ENCODE results near the gene EIF4E.
"Not testable (repeated sequence)": the region's sequence is repeated elsewhere in the genome, so short reads cannot be mapped to it uniquely, and the experiment has no call there.

The EIF4E gene

DNA sequence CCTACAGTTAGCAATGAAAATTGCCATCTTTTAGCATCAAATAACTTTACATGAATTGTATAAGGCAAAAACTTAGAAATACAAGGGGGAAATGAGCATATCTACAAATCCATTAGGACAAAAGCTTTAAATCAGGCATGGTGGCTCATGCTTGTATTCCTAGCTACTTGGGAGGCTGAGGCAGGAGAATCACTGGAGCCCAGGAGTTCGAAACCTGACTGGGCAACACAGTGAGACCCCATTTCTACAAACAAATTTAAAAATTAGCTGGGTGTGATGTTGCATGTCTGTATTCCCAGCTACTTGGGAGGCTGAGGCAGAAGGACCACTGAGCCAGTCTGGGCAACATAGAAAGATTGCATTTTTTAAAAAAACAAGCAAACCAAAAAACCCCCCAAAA, 61.3 kb downstream of the EIF4E start:
- H3K4me1 ChIP-seq (ENCODE audit: insufficient read depth, low read length), result no peaks in the 10 kb centered on the region
- H3K4me3 ChIP-seq (ENCODE audit: low read length), result no peak overlapping the region
- H3K9ac ChIP-seq (ENCODE audit: low read depth, low read length), result no peak overlapping the region
- H3K9me3 ChIP-seq (ENCODE audit: insufficient read depth, low read depth, low read length), result no peaks in the 10 kb centered on the region
- no peak overlapping the region for H3K27ac ChIP-seq (ENCODE audit: low read length)
- H3K36me3 ChIP-seq (ENCODE audit: insufficient read depth, low read depth, low read length), result no peaks in the 10 kb centered on the region
- no peaks in the 10 kb centered on the region for H3K27me3 ChIP-seq (ENCODE audit: insufficient read depth, low read length)

DNA sequence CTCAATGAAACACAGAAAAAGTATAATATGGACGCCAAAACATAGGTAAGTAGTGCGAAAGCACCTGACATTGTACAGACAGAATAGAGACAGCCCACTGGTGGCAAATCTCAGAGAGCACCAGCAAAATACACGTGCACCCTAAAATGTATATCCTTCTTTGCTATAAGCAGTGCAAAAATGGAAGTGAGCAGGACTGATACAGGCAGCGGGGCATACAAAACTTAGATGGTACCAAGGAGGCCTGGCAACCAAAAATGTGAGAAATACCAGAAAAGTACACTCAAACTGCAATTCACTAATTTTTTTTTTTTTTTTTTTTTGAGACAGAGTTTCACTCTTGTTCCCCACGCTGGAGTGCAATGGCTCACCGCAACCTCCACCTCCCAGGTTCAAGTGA, 63.9 kb downstream of the EIF4E start:
- Histone ChIP-seq H3K9ac (ENCODE audit: low read depth, low read length) (no peak overlapping the region), H3K36me3 (ENCODE audit: insufficient read depth, low read depth, low read length) (no peaks in the 10 kb centered on the region), H3K9me3 (ENCODE audit: insufficient read depth, low read depth, low read length) (no peaks in the 10 kb centered on the region), H3K4me1 (ENCODE audit: insufficient read depth, low read length) (no peaks in the 10 kb centered on the region), H3K27me3 (ENCODE audit: insufficient read depth, low read length) (no peaks in the 10 kb centered on the region), H3K27ac (ENCODE audit: low read length) (no peak overlapping the region), H3K4me3 (ENCODE audit: low read length) (no peak overlapping the region)

DNA sequence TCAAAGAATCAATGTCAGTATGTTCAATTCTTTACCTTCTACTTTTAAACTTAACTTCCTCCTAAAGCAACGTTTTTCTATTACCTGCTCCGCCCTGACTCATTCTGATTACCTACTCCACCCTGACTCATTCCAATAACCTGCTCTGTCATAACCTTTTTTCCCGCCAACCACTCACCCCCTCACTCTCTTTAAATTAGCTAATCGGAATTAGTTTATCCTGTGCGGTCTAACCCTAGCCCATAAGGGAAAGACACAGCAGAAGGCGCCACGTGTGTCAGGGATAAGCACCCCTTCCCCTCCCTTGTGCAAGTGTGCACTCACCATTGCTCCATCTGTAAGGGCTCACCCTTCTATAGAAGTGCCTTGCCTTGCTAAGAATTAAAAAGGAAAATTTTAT, 64.4 kb downstream of the EIF4E start:
- no peak overlapping the region for H3K9ac ChIP-seq (ENCODE audit: low read depth, low read length)
- H3K9me3 ChIP-seq (ENCODE audit: insufficient read depth, low read depth, low read length), result no peaks in the 10 kb centered on the region
- H3K36me3 ChIP-seq (ENCODE audit: insufficient read depth, low read depth, low read length), result no peaks in the 10 kb centered on the region
- H3K4me3 ChIP-seq (ENCODE audit: low read length), result no peak overlapping the region
- no peaks in the 10 kb centered on the region for H3K27me3 ChIP-seq (ENCODE audit: insufficient read depth, low read length)
- H3K4me1 ChIP-seq (ENCODE audit: insufficient read depth, low read length), result no peaks in the 10 kb centered on the region
- H3K27ac ChIP-seq (ENCODE audit: low read length), result no peak overlapping the region

DNA sequence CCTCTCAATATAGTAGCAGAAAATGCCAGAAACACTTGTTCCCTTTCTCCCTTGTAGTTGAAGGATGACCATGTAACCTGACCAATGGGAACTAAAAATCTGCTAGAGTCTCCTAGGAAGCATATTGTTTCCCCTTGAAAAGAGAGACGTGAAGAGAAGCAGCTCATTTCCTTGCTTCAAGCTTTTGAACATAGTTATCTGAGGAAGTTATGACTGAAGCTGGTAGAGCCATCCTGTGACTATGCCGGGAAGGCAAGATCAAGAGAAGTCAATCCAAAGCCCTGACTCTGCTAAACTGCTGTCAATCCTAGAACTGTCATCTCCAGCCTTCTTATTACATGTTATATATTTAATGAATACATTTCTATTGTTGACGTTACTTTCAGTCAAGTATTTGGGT, 66.6 kb downstream of the EIF4E start:
- Histone ChIP-seq H3K27me3 (ENCODE audit: insufficient read depth, low read length) (no peaks in the 10 kb centered on the region), H3K27ac (ENCODE audit: low read length) (no peak overlapping the region), H3K9me3 (ENCODE audit: insufficient read depth, low read depth, low read length) (no peaks in the 10 kb centered on the region), H3K4me1 (ENCODE audit: insufficient read depth, low read length) (no peaks in the 10 kb centered on the region), H3K36me3 (ENCODE audit: insufficient read depth, low read depth, low read length) (no peaks in the 10 kb centered on the region), H3K4me3 (ENCODE audit: low read length) (no peak overlapping the region), H3K9ac (ENCODE audit: low read depth, low read length) (no peak overlapping the region)

DNA sequence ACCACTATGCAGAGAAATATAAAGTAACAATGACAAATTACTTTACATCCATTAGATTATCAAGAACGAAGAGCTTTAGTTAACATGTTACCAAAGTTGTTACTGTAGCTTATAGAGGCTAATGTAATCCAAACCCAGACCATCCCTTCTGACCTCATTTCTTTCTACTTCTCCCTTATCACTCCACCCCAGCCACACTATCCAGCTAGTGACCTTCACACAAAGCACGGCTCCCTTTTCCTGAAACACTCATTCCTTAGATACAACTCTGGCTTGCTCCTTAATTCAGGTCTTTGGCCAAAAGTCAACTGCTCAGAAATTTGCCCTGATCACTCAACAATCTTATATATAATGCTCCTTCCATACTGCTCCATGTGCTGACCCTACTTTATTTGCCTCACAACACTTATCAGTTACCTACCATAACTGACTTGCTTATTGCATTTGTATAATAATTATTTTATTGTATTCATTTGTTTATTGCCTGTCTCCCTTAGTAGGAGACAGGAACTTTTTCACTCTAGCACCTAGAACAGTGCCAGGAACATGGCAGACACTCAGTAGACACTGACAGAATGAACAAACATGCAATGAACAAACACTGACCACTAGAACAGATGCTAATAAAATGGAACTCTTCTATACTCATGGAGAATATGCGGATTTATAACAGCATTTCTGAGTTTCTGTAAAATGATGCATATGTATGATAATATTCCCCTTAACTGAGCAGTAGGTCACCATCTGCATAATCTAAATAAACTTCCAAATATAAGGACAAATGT, 67.6 kb downstream of the EIF4E start:
- H3K9ac ChIP-seq (ENCODE audit: low read depth, low read length), result no peak overlapping the region
- H3K4me1 ChIP-seq (ENCODE audit: insufficient read depth, low read length), result no peaks in the 10 kb centered on the region
- H3K27me3 ChIP-seq (ENCODE audit: insufficient read depth, low read length), result no peaks in the 10 kb centered on the region
- no peak overlapping the region for H3K27ac ChIP-seq (ENCODE audit: low read length)
- H3K4me3 ChIP-seq (ENCODE audit: low read length), result no peak overlapping the region
- no peaks in the 10 kb centered on the region for H3K9me3 ChIP-seq (ENCODE audit: insufficient read depth, low read depth, low read length)
- no peaks in the 10 kb centered on the region for H3K36me3 ChIP-seq (ENCODE audit: insufficient read depth, low read depth, low read length)

DNA sequence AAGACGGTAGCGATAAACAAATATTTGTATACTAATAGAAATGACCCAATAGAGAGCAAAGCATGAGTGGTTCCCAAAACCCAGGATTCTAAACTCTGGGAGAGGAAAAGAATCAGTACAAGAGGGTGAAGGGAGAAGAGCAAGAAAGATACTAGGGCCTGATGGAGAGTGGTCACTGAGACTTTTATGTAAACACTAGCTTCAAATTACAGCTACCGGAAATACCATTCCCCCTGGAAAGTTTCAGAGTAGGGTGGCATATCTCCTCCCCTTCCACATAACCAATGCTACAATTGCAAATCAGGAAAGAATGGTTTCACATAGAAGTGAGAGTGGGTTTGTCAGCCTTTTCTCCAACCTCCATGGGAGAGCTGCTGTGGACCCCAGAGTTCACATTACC, 77.1 kb downstream of the EIF4E start:
- H3K27ac ChIP-seq (ENCODE audit: low read length), result no peak overlapping the region
- no peaks in the 10 kb centered on the region for H3K36me3 ChIP-seq (ENCODE audit: insufficient read depth, low read depth, low read length)
- peaks cover 9% of the 10 kb centered on the region for H3K9me3 ChIP-seq (ENCODE audit: insufficient read depth, low read depth, low read length)
- H3K4me1 ChIP-seq (ENCODE audit: insufficient read depth, low read length), result peaks cover 14% of the 10 kb centered on the region
- no peak overlapping the region for H3K9ac ChIP-seq (ENCODE audit: low read depth, low read length)
- H3K4me3 ChIP-seq (ENCODE audit: low read length), result no peak overlapping the region
- H3K27me3 ChIP-seq (ENCODE audit: insufficient read depth, low read length), result no peaks in the 10 kb centered on the region

DNA sequence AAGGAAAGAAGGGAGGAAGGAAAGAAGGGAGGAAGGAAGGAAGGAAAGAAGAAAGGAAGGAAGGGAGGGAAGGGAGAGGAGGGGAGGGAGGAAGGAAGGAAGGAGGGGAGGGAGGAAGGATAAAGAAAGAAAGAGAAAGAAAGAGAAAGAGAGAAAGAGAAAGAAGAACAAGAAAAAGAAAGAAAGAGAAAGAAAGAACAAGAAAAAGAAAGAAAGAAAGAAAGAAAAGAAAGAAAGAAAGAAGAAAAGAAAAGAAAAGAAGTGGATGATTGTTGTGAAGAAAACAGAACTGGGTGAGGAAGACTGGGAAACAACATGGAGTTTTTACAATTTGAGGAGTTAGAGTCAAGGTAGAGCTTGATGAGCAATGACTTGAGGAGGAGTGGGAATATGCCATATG, 78.0 kb downstream of the EIF4E start:
- no peak overlapping the region for H3K9ac ChIP-seq (ENCODE audit: low read depth, low read length)
- H3K9me3 ChIP-seq (ENCODE audit: insufficient read depth, low read depth, low read length), result peaks cover 18% of the 10 kb centered on the region
- H3K4me3 ChIP-seq (ENCODE audit: low read length), result no peak overlapping the region
- peaks cover 14% of the 10 kb centered on the region for H3K4me1 ChIP-seq (ENCODE audit: insufficient read depth, low read length)
- no peaks in the 10 kb centered on the region for H3K36me3 ChIP-seq (ENCODE audit: insufficient read depth, low read depth, low read length)
- no peaks in the 10 kb centered on the region for H3K27me3 ChIP-seq (ENCODE audit: insufficient read depth, low read length)
- no peak overlapping the region for H3K27ac ChIP-seq (ENCODE audit: low read length)

DNA sequence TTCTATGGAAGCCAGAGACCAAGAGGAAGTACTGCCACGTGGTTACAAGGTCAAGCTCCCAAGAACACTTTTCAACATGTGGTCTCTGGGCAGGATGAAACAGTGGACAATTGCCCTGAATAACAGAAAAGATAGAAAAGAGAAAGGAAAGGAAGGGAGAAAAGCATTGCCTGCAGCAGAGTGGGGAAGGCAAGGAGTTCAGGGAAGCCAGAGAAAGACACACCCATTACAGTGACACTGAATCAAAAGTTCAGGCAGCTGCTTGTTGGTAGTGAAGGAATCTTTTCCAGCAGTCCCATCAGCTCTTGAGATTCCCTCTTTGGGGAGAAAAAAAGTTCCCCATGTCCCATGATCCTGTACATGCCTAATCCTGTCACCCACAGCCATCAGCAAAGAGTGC, 80.5 kb downstream of the EIF4E start:
- H3K9ac ChIP-seq (ENCODE audit: low read depth, low read length), result no peak overlapping the region
- H3K27me3 ChIP-seq (ENCODE audit: insufficient read depth, low read length), result no peaks in the 10 kb centered on the region
- H3K9me3 ChIP-seq (ENCODE audit: insufficient read depth, low read depth, low read length), result peaks cover 33% of the 10 kb centered on the region
- H3K27ac ChIP-seq (ENCODE audit: low read length), result no peak overlapping the region
- no peaks in the 10 kb centered on the region for H3K36me3 ChIP-seq (ENCODE audit: insufficient read depth, low read depth, low read length)
- no peak overlapping the region for H3K4me3 ChIP-seq (ENCODE audit: low read length)
- H3K4me1 ChIP-seq (ENCODE audit: insufficient read depth, low read length), result peaks cover 14% of the 10 kb centered on the region

DNA sequence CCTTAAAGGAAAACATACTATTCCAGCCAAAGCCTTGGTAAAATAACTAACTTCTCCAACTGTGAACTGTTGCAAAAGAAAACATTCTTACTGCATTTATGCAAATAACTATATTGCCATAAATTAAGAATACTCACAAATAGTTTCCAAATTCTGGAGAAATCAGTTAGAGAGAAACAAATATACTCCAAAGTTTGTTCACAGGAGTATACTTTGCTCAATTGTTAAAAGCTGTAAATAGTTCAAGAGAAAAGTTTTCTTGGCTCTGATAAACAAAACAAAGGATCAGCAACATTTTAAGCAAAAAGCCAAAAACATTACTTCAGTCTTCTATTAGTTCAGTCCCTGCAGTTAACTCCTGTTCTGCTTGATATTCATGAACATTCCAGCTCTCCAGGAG, 83.0 kb downstream of the EIF4E start:
- Histone ChIP-seq H3K9ac (ENCODE audit: low read depth, low read length) (no peak overlapping the region), H3K27me3 (ENCODE audit: insufficient read depth, low read length) (no peaks in the 10 kb centered on the region), H3K9me3 (ENCODE audit: insufficient read depth, low read depth, low read length) (peaks cover 39% of the 10 kb centered on the region), H3K4me3 (ENCODE audit: low read length) (no peak overlapping the region), H3K36me3 (ENCODE audit: insufficient read depth, low read depth, low read length) (no peaks in the 10 kb centered on the region), H3K27ac (ENCODE audit: low read length) (no peak overlapping the region), H3K4me1 (ENCODE audit: insufficient read depth, low read length) (no peaks in the 10 kb centered on the region)

DNA sequence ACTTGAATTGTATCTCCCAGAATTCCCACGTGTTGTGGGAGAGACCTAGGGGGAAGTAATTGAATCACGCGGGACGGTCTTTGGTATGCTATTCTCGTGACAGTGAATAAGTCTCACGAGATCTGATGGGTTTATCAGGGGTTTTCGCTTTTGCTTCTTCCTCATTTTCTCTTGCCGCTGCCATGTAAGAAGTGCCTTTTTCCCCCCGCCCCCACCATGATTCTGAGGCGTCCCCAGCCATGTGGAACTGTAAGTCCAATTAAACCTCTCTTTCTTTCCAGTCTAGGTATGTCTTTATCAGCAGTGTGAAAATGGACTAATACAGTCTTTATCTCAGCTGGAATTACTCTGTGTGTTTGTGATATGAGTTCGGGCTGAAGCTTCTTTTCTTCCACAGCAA, 86.0 kb downstream of the EIF4E start:
- not testable (repeated sequence) for H3K27ac ChIP-seq (ENCODE audit: low read length); H3K4me1 ChIP-seq (ENCODE audit: insufficient read depth, low read length); H3K9ac ChIP-seq (ENCODE audit: low read depth, low read length); H3K36me3 ChIP-seq (ENCODE audit: insufficient read depth, low read depth, low read length); H3K27me3 ChIP-seq (ENCODE audit: insufficient read depth, low read length); H3K4me3 ChIP-seq (ENCODE audit: low read length)
- H3K9me3 ChIP-seq (ENCODE audit: insufficient read depth, low read depth, low read length), result peaks cover 39% of the 10 kb centered on the region

DNA sequence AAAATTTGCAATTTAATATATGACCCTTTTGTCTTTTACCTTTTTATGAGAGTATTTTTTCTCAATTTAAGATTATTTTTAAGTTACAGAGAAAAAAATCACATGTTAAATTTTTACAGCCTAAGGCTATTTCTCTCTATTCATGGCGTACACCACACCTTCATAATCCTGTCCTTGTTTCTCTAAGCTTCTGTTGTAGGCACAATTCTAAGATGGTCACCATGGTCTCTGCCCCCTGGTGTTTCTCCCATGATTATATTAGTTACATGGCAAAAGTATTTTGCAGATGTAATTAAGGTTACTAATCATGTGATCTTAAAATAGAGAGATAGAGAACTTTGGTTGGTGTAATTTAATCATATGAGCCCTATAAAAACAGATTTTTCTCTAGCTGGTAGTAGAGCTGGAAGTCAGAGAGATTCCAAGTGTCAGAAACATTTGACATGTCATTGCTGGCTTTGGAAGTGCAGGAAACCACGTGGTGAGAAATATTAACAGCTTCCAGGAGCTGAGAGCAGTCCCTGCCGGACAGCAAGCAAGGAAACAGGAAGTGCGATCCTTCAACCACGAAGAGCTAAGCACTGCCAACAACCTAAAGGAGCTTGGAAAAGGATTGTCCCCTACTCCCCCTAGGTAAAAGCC, 89.8 kb downstream of the EIF4E start:
- no peak overlapping the region for H3K4me3 ChIP-seq (ENCODE audit: low read length)
- H3K4me1 ChIP-seq (ENCODE audit: insufficient read depth, low read length), result no peaks in the 10 kb centered on the region
- peaks cover 11% of the 10 kb centered on the region for H3K9me3 ChIP-seq (ENCODE audit: insufficient read depth, low read depth, low read length)
- H3K27me3 ChIP-seq (ENCODE audit: insufficient read depth, low read length), result no peaks in the 10 kb centered on the region
- H3K36me3 ChIP-seq (ENCODE audit: insufficient read depth, low read depth, low read length), result no peaks in the 10 kb centered on the region
- H3K27ac ChIP-seq (ENCODE audit: low read length), result no peak overlapping the region
- no peak overlapping the region for H3K9ac ChIP-seq (ENCODE audit: low read depth, low read length)

DNA sequence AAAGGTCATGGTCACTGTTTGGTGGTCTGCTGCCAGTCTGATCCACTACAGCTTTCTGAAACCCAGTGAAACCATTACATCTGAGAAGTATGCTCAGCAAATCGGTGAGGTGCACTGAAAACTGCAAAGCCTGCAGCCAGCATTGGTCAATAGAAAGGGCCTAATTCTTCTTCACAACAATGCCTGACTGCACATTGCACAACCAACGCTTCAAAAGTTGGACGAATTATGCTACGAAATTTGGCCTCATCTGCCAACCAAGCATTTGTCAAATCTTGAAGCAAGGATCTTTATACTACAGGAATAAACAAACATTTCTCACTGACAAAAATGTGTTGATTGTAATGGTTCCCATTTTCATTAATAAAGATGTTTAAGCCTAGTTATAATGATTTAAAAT, 90.4 kb downstream of the EIF4E start:
- Histone ChIP-seq H3K4me3 (ENCODE audit: low read length) (no peak overlapping the region), H3K27me3 (ENCODE audit: insufficient read depth, low read length) (no peaks in the 10 kb centered on the region), H3K4me1 (ENCODE audit: insufficient read depth, low read length) (no peaks in the 10 kb centered on the region), H3K9ac (ENCODE audit: low read depth, low read length) (no peak overlapping the region), H3K36me3 (ENCODE audit: insufficient read depth, low read depth, low read length) (no peaks in the 10 kb centered on the region), H3K27ac (ENCODE audit: low read length) (no peak overlapping the region), H3K9me3 (ENCODE audit: insufficient read depth, low read depth, low read length) (peaks cover 6% of the 10 kb centered on the region; the same call in 1 of the 2 replicates)

Data from iPS-20b (cell line).